HG02970 (cell line): Measurements from ENCODE around the gene ROBO1.

Experiments used
- ATAC-seq: cut with Tn5 transposase; IDR thresholded peaks from one replicate; pipeline ENCODE4 v1.9.1; 2021; ENCODE audit warnings: mild to moderate bottlenecking, moderate library complexity, moderate number of reproducible peaks; ENCODE audit not compliant: unreplicated experiment, low FRiP score

ROBO1 gene

DNA sequence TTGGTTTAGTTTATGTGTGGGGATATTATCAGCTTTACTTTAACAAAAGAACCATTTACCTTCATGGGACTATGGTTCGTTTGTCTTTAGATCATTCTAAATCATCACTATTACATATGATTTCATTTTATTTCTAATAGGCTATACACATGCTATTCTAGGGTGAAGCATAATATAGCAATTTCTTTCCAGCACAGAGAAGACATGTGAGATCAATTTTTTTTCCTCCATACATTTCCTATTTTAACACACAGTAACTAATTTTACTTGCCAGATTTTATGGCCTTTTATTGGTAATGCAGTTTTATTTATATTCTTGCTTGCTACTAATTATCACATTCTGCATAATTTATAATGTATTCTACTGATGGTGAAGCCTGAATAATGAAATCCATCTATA, 287.1 kb downstream of the ROBO1 start:
- ATAC-seq: no peak

DNA sequence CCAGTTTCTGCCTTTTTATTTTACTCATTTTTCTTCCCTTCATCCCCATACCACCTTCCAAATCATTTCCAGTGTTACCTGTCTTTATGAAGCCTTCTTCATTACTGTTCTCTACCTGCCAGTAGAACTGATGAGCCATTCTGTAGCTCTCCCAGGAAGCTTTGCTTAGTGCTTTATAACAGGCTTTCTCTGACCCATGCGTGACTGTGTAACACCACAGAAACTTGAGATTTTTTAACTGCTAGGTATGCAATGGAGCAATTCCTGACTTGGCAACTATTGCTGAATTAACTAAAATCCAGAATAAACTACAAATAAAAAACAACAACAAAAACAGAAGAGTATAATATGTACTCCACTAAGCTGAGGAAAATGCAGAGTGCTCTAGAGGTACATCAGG, 289.2 kb downstream of the ROBO1 start:
- no peak for ATAC-seq

DNA sequence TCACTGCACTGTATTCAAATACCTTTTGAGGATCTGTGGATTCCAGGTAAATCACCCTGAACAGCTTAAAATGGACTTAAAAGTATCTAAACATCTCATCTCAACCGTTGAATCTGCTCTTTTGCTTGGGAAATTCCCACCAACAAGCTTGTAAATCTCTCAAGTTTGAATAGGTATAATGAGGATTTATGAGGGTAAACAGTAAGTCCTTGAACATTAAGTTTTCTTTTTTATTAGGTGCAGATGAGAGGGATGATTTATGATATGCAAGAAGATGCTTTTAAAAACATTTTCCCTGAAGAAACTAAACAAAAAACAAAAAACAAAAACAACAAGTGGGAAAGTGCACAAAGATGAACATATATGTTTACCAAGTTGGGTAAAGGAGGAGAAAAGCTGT, 290.6 kb downstream of the ROBO1 start:
- no peak for ATAC-seq

DNA sequence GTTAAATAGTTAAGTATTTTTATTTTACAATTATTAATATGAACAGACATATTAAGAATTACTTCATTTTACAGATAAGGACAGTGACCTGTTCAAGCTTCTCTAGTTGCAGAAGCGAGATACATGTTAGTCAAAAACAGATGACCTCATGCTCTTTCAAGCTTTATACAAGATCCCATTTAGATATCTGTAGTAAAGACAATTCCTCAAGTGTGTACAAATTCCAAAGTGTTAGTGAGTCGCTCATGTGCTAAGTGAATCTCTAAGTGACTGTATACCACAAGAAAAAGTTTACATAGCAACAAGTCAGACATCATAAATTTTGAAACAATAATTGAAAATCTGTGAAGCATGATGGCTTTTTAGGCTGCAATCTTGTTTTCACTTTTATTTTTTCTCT, 293.8 kb downstream of the ROBO1 start:
- no peak for ATAC-seq

DNA sequence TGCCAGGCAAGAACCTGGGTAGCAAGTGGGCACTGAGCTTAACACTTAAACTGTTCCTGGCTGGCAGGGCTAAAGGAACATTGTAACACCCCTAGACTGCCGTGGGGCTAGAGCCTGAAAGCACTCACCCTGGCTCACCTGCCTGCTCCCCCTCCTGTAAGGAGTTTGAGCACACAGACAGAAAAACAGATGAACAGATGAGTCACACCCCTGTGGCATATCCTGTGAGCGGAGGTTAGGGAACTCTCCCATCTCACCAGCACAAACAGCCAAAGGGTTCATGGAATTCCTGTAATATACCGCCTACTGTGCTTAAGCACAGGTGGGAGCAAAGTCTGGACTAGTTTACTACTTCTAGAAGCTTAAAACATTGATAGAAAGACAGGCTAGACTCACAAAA, 300.1 kb downstream of the ROBO1 start:
- ATAC-seq: no peak

DNA sequence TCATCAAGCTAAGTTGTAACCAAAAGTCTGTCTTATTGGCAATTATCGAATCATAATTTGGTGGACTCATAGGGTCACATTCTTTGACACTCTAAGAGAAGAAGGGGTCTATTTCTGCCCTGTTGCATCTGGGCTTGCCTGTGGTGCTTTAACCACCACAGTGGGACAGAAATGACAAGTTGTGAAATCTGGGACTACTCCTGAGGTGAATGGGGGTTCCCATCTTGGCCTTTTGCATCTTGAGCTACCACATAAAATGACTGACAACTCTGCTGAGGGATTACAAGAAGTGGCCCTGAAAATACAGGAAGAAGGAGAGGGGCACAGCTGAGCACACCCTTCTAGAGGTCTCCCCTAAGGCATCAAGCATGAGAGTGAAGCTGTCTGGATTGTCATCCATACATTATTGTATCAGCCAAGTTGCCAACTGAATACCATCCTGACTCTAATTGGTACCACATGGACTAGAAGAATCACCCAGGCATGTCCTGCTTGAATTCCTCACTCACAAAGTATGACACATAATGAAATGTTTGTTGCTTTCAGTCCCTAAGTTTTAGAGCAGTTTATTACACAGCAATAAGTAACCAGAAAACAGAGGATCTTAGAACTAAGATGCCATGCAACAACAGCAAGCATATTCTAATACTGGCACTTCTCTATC, 306.5 kb downstream of the ROBO1 start:
- no peak for ATAC-seq

DNA sequence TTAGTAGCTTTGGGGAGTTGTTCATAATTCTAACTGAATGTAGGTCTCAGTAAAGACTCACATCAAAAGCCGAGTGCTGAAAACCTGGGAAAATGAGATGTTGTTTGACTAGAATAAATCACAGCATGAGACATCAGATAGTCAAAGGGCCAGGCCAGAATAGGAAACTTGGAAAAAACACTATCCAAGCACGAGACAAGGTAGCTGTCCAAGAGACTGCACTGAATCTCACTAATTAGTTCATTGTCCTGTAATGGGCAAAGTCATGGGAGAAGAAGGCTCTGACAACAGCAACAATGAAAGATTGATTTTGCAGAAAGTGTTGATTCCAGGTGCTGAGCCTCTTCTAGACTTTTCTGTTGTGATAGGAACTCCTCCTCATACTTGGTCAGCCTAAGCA, 314.2 kb downstream of the ROBO1 start:
- ATAC-seq: no peak

DNA sequence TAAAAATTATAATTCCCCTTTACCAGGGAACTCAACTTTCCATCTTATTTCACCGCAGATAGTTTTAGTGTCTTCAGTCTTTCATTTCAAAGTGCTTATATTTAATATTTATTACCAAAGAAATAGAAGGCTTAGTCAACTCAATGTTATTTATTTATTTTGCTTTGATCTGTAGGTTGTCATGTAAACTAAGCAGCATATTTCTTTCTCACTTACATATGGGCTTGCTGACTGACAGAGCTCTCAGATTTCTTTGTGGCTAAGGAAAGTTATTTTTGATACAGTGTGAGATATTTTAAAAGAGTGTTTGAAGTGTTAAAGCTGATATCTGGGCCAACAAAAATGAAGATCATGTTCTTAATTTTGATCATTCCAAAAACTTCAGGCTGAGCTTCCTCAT, 331.4 kb downstream of the ROBO1 start:
- no peak for ATAC-seq

DNA sequence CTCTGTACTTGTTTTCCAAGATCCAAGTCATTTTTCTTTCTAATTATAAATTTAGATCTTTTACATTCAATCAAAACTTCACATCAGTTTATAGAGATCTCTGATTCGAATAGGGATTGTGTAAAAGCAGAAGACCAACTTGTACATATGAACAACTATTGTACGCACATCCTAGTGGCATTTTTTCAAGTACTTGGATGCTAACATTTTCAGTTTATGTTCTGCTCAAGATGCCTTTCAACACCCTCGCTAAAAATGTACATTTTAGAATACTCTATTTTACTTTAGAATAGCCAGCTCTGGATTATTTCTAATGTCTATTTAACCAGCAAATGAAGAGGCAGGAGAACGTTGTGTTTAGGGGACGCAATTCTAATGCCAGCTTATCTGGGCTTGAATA, 340.7 kb downstream of the ROBO1 start:
- no peak for ATAC-seq

DNA sequence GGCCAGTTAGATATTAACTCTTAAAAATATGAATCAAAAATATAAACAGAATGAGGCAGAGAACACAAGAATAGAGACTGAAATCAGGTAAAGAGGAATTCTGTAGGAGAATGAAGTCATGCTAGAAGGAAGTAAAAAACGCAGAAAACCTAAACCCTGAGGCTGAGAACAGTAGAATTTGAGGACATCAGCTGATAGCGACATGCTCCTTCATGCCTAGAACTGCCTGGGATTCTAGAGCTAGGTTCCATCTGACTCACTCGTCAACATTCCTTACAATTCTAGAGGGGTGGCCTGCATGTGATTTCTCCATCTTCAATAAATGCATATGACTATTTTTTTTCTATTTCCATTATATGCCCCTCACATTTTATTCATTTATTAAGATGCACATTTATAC, 343.0 kb downstream of the ROBO1 start:
- no peak for ATAC-seq

DNA sequence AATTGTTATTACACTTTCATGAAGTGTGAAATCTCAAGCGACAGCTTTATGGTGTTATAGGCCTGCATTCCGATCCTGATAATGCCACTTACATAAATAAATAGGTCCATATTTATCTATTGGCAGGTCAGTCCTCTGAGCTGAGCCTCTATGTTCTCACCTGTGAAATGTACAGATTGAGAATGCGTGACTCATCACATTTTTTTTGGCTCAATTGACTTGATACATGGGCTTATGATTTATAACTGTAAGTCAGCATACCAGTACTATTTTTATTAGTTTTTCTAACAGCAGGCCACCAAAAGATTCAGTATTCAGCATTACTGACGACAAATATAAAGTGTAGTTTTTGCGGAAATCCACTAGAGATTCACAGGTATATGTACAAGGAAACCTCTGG, 344.4 kb downstream of the ROBO1 start:
- no peak for ATAC-seq

DNA sequence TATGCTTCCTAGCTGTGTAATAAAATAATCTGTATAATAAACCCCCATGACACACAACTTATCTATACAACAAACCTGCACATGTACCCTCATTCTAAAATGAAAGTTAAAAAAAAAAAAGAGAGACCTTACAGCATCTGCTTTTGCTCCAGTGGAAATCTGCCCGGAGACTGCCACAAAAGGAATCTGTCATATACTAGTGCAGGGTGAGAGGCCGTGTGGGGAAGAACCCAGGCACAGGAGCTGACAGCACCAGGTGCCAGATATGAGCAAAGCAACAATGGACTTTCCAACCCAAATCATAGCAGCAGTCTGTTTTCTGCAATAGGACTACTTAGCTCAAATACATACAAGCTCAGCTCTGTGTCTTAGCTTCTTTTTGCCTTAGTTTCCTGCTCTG, 346.5 kb downstream of the ROBO1 start:
- no peak for ATAC-seq

DNA sequence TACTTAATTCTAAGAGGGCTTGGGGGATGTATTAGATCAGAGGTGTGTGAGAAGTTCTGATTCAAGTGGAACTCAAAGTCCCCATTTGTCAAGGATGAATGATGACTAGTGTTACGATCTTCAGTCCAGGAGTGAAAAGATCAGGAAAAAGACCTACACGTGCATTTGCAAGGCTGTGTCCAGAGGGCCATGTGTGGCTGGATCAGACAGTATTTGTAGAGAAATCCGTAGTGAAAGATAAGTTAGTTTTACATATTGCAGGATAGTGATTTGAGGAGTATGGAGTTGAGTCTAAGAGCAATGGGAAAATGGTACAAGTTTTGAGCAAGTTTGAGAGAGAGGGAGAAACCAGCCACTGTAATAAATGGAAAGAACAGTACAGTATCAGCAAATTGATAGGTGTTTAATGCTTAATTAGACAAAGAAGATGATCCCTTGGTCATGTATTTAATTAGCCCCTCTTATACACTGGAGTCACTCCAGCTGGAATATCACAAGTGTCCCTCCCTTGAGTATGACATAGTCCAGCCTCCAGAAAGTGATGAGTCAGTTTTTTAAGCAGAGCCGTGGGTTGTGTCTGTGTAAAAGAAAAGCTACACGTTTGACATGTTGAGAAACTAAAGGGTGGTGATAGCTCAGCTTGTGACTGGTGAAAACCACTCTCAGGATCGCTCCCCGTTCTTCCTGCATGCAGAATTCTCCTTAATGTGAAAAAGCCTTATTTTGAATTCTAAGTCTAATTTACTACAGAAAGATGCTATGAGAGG, 348.8 kb downstream of the ROBO1 start:
- ATAC-seq: no peak

DNA sequence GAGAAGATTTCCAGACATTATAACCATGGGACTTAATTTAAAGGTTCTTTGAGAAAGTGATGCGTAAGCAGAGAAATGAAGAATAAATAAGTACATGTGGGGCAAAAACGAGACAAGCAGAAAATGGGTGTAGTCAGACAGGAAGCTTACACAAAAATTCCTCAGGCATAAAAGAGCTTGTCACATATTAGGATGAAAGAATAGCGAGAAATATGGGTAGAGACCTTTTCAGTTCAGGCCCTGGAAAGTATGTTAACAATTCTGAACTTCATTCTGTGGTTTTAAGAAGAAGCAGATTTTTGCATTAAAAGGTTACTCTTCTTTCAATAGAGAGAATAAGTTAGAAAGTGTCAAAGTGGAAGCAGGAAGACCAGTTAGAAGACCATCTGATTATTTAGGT, 352.4 kb downstream of the ROBO1 start:
- ATAC-seq: no peak

DNA sequence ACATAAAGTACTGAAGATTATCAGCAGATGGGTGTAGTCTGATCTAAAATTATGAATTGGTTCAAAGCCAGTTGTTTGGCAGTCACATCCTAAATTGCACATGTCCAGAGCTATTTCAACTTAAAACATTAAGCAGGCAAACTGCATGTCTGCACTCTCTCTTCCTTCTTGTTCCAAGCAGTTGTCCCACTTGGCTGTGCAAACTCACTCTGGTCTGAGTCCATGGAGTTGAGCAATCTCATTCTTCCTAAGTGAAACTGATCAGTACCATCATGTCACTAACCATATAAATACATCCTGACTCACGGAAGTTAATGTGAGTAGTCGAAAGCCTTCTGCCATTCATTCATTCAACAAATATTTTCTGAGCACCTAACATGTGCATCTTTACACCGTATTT, 353.0 kb downstream of the ROBO1 start:
- no peak for ATAC-seq

DNA sequence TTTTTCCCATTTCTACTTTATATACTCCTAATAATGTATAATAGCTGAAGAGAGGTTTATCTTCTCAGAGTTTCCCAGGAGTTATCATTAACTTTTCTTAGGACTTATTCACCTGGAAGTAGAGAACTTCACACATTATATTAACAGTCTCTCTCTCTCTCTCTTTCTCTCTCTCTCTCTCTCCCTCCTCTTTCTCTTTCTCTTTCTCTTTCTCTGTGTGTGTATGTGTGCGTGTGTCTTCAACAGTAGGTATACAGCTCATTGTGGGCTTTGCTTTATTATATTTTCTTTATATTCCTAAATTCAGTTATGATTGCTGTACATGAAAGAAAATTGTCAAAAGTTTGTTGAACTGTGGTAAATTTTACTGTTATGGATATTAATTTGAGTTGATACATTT, 353.8 kb downstream of the ROBO1 start:
- no peak for ATAC-seq

DNA sequence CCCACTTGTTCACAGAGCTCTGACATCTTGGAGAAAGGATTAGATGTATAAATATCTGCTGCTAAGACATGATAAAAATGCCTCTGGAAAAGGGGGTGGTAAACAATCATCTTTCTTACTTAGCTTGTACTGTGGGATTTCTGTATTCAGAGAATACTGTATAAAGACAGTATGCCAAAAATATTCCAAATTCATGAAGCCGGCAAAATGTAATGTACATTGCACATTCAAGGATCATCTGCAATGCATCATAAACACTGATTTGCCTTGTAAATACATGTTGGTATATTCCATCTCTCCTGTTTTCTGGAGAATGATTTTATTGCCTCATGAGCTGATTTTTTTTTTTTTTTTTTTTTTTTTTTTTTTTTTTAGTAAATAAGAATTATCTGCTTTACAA, 355.3 kb downstream of the ROBO1 start:
- no peak for ATAC-seq

DNA sequence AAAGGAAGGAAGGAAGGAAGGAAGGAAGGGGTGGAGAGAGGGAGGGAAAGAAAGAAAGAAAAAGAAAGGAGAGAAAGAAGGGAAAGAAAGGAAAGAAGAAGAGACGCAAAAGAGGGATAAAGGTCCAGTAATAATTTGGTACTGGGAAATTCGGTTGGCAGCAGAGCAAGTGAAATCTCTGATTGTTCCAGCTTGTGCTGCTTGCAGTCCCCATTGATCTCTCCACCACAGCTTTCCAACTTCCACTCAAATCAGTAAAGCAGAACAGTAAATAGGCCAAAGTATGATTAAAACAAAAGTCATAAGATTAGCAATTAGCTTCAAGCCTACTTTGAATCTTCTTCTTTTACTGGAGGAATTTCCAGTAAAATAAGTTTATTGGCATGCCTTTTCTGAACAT, 357.2 kb downstream of the ROBO1 start:
- ATAC-seq: no peak

DNA sequence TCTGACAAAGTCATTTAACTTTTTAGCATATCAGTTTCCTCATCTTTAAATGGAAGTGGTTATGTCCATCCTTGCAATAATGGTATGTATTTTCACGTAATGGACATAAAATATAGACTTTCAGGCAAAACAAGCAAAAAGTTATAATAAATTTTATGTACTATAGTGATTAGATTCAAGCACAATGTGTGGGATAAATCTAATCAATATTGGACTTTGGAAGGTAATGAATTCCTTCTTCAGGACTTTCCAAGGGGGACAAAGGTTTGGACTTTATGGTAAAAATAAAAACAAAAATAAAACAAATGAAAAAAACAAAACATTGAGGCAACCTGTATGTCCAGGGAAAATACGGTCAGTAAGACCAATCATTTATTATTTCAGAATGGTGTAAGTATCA, 357.7 kb downstream of the ROBO1 start:
- ATAC-seq: no peak

DNA sequence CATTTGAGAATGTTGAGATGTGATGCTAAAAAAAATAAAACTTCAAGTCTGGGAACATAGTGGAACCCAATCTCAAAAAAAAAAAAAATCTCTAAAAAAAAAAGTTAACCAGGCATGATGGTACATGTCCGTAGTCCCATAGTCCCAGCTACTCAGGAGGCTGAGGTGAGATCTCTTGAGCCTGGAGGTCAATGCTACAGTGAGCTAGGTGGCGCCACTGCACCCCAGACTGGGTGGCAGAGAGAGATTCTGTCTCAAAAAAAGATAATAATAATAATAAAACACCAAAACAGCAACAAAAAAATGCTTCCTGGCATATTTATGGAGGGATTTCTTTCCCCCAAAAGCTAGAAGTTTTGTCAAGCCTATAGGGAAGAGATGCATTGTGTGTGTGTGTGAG, 361.6 kb downstream of the ROBO1 start:
- no peak for ATAC-seq

DNA sequence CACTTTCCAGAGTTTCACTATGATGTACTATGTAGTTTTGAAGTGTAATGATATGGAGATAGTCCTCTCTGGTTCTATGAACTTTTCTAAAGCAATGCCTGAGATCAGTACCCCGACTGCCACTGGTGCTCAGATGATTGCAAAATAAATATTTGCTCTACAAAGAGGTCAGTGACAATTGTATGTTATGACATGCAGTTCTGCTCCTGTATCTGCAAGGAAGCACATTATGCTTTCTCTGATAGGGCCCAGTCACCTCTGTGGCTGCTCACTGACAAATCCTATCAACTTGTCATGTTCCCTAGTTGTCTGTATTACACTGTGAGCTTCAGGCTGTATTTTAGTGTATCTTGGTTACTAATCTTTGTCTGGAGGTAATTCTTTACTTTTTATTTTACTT, 362.6 kb downstream of the ROBO1 start:
- ATAC-seq: no peak

DNA sequence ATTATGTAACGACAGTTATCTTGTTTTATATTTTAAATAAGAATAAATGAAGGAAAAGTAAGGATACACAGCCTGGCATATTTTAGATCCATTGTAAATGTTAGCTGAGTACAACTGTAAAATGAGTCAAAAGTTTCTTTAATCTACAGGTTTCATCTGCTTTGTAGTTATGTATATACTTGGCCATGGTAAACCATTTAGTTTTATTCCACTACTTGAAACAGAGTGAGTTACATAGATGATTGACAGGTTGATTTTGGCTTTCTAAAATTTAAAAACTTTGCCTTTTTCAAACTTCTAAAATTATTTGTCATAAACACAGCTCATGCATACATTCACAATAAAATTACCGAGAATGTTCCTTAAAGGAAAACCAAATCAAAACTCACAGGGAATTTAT, 371.2 kb downstream of the ROBO1 start:
- ATAC-seq: no peak
